ENCODE data around the gene TMEM163. TPM values are rescaled to one million over a fixed set of nuclear protein-coding genes. Genes with fewer than 3 reads are reported as not detected.
A peak's percentile ranks its signal among the peaks of the same experiment; 100 is the strongest.

Gene TMEM163
- total and polyA plus RNA-seq, 2 of the 13 experiments (the other 11 are each of a cell fraction or from before 2014, with no cell fraction given) = 0.05 TPM; not detected in 1

- TF ChIP-seq HOXD1 (CRISPR knock-in tag; IDR thresholded peaks at IDR 0.05) (no peak), SCMH1 (CRISPR knock-in tag; IDR thresholded peaks at IDR 0.05; ENCODE audit: borderline replicate concordance) (no peak), MED13 (CRISPR knock-in tag; IDR thresholded peaks at IDR 0.05) (no peak), HCFC1 (IDR thresholded peaks at IDR 0.05; ENCODE audit: low read depth, low read length) (no peak), CAMTA2 (CRISPR knock-in tag; IDR thresholded peaks at IDR 0.05; ENCODE audit: borderline replicate concordance) (no peak), ZSCAN12 (CRISPR knock-in tag; IDR thresholded peaks at IDR 0.05) (no peak), MXI1 (IDR thresholded peaks at IDR 0.05; ENCODE audit: borderline replicate concordance, low read depth, low read length) (no peak), POLR2AphosphoS5 (IDR thresholded peaks at IDR 0.05; ENCODE audit: low read depth, low read length) (no peak), REXO4 (CRISPR knock-in tag; IDR thresholded peaks at IDR 0.05; ENCODE audit: borderline replicate concordance) (no peak), MLLT10 (CRISPR knock-in tag; IDR thresholded peaks at IDR 0.05) (no peak), ZNF749 (CRISPR knock-in tag; IDR thresholded peaks at IDR 0.05; ENCODE audit: borderline replicate concordance) (peak; percentile 23; the same call in 1 of the 2 replicates), RCOR2 (CRISPR knock-in tag; IDR thresholded peaks at IDR 0.05) (no peak), MED1 (CRISPR knock-in tag; IDR thresholded peaks at IDR 0.05) (no peak), ZNF503 (CRISPR knock-in tag; IDR thresholded peaks at IDR 0.05) (no peak), STAG1 (CRISPR knock-in tag; IDR thresholded peaks at IDR 0.05) (0 out of 2 replicates have a peak, but pooled peaks have one; percentile 6), FOXP4 (CRISPR knock-in tag; IDR thresholded peaks at IDR 0.05) (no peak), ZEB1 (IDR thresholded peaks at IDR 0.05; ENCODE audit: insufficient replicate concordance, low read depth) (no peak), ELF3 (CRISPR knock-in tag; IDR thresholded peaks at IDR 0.05) (no peak), SMAD3 (CRISPR knock-in tag; IDR thresholded peaks at IDR 0.05) (no peak), ZC3H4 (CRISPR knock-in tag; IDR thresholded peaks at IDR 0.05; ENCODE audit: borderline replicate concordance) (peak; percentile 43; the same call in 1 of the 2 replicates), HOXA9 (CRISPR knock-in tag; IDR thresholded peaks at IDR 0.05; ENCODE audit: borderline replicate concordance) (0 out of 2 replicates have a peak, but pooled peaks have one; percentile 5), ZNF281 (CRISPR knock-in tag; IDR thresholded peaks at IDR 0.05; ENCODE audit: borderline replicate concordance) (peak; percentile 86), NFATC3 (CRISPR knock-in tag; IDR thresholded peaks at IDR 0.05) (0 out of 2 replicates have a peak, but pooled peaks have one; percentile 6)
These were observed 306.2 kb downstream of the TMEM163 start (continued) for GRCh38 chr2:134412639-134412999.

Measured in HepG2 (cell line).